Stimulated activated CD8-positive, alpha-beta memory T cell treated with anti-CD3 and anti-CD28 coated beads, Interleukin-15, amount 100 ng/mL, for 4 hours (primary cell): ENCODE measurements around the gene DEDD.

Experiments used
- DNase-seq, 2 donors: peaks; one replicate each; pipeline ENCODE4 v3.0.0-alpha.2; 2020; ENCODE audit warnings: low read depth in 2 of 2

Gene DEDD

GRCh38 chr1:161073474-161074121 lies 58.9 kb downstream of the DEDD start:
- no peak for DNase-seq

DNA sequence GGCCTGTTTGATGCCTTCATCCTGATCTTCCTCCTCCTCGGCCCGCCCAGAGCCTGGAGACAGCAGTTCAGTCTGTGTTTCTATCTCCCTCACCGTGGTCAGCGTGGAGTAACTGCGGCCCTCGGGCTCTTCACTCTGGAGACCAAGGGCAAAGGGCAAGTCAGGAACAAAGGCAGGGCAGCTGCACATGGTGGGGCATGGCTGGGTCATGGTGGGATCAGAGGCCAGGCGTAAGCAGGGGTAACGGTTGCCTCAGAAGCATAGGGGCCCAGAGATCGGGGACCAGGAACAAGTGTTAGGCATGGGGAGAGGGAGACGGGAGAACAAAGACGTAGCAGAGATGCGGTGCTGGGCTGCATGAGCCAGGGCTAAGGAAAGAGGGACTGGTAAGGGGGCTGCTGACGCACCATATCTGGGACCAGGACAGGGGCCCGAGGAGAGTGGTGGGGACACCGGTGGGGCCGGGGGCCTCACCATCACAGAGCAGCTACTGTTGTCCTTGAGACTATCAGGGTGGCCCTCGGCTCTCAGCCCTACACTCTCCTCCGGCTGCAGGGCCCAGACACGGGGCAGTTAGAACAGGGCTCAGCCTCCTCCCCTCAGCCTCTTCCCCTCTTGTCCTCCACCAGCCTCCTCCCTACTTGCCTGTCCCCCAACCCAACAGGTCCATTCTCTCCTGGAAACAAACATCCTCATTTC lies 59.6 kb downstream of the DEDD start:
- no peak for DNase-seq

DNA sequence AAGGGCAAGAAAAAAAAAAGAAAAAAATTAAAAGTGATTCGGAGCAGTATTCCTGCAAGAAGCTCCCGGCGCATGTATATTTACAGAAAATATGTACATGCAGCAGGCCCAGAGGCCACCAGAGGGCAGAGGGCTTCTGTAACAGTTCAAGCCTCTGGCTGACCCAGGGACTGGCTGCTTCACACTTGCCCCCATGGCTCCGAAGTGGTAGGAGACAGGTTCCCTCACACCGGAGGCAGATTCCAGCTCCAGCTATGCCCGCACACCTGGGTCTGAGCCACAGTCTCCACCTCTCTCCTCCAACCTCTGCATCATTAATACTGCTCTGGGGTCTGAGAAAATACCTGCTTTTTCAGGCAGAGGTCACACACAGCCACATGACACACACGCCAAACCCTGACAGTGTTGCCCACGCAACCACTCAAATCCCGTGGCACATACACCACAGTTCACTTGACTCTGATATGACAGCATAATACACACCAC lies 60.5 kb downstream of the DEDD start:
- DNase-seq: no peak
